LNCaP clone FGC (cell line): ENCODE measurements around the gene CD200.
"Not testable (repeated sequence)": the region's sequence is repeated elsewhere in the genome, so short reads cannot be mapped to it uniquely, and the experiment has no call there.

ENCODE experiments used
- DNase-seq: peaks from one replicate; pipeline ENCODE4 v3.0.0-alpha.2; 2011; ENCODE audit warnings: low read depth
- H3K4me3 ChIP-seq: 2 replicates; pipeline ENCODE4 v1.5.1; 2011; ENCODE audit warnings: mild to moderate bottlenecking, low read depth, low read length, control low read depth
- TF ChIP-seq, protein P1 (sequence below): IDR thresholded peaks from 2 replicates; pipeline ENCODE4 v1.5.1; 2012; ENCODE audit warnings: mild to moderate bottlenecking; ENCODE audit not compliant: control insufficient read depth, insufficient read depth; ENCODE audit errors: extremely low read depth

CD200 gene

DNA sequence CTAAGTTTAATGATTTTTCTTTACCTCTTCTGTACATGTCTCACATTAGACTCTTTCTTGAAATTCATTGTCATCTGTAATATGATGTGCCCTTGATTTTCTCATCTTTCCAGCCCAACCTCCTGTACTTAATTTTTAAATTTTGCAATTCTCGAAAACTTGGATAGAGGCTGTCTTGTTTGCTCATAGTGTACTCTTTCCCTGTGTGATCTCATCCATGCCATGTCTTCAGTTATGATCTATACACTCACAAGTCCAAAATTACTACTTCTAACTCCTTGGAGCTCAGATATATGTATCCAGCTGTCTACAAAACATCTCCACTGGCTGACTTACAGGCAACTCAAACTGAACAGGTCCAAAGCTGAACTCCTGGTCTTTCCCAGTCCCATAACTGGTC, 42.2 kb downstream of the CD200 start:
- DNase-seq: no peak
- TF ChIP-seq, protein P1, sequence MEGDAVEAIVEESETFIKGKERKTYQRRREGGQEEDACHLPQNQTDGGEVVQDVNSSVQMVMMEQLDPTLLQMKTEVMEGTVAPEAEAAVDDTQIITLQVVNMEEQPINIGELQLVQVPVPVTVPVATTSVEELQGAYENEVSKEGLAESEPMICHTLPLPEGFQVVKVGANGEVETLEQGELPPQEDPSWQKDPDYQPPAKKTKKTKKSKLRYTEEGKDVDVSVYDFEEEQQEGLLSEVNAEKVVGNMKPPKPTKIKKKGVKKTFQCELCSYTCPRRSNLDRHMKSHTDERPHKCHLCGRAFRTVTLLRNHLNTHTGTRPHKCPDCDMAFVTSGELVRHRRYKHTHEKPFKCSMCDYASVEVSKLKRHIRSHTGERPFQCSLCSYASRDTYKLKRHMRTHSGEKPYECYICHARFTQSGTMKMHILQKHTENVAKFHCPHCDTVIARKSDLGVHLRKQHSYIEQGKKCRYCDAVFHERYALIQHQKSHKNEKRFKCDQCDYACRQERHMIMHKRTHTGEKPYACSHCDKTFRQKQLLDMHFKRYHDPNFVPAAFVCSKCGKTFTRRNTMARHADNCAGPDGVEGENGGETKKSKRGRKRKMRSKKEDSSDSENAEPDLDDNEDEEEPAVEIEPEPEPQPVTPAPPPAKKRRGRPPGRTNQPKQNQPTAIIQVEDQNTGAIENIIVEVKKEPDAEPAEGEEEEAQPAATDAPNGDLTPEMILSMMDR: no peak
- H3K4me3 ChIP-seq: no peak overlapping the region

DNA sequence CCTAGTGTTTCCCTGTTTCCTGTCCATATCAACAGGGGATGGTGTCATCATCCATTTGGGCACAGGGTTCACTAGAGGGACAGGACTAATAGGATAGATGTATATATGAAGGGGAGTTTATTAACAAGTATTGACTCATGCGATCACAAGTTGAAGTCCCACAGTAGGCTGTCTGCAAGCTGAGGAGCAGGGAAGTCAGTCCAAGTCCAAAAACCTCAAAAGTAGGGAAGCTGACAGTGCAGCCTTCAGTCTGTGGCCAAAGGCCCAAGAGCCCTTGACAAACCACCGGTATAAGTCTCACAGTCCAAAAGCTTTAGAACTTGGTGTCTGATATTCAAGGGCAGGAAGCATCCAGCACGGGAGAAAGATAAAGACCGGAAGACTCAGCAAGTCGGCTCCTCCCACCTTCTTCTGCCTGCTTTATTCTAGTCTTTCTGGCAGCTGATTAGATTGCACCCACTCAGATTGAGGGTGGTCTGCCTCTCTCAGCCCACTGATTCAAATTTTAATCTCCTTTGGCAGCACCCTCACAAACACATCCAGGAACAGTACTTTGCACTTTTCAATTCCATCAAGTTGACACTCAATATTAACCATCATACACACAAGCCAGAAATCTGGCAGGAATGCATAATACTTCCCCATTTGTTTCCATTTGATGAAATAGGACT, 43.4 kb downstream of the CD200 start:
- TF ChIP-seq, protein P1: no peak
- no peak for DNase-seq
- H3K4me3 ChIP-seq: no peak overlapping the region

DNA sequence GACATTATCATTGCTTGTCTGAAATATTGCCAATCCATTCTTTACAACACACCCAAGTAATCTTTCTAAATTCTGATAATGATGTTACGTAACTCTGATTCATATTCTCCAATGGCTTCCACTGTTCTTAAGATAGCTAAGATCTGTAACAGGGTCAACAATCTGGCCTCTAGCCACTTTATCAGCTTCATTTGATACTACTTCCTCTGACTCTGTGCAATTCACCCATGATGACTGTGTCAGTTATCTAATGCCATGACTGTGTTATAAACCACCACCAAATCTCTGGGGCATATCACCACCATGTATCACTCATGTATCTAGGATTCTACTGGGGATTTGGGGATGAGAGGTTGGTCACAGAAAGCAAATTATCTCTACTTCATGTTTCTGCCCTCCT, 44.0 kb downstream of the CD200 start:
- DNase-seq: no peak
- H3K4me3 ChIP-seq: no peak overlapping the region
- TF ChIP-seq, protein P1: no peak

DNA sequence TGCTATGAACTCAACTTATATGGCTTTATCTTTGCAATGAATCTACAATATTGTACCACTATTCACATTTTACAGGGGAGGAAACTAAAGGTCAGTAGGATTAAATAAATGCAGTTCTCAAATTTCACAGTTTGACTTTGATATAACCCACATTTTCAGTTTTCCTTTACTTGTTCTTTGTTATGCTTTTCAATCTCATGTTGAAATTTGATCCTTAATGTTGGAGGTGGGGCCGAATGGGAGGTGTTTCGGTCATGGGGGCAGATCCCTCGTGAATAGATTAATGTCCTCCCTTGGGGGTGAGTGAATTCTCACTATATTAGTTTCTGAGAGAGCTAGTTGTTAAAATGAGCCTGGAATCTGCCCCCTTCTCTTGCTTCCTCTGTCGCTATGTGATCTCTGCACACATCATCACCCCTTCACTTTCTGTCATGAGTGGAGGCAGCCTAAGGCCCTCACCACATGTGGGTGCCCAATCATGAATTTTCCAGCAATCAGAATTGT, 44.7 kb downstream of the CD200 start:
- DNase-seq: no peak
- TF ChIP-seq, protein P1: no peak
- no peak overlapping the region for H3K4me3 ChIP-seq

DNA sequence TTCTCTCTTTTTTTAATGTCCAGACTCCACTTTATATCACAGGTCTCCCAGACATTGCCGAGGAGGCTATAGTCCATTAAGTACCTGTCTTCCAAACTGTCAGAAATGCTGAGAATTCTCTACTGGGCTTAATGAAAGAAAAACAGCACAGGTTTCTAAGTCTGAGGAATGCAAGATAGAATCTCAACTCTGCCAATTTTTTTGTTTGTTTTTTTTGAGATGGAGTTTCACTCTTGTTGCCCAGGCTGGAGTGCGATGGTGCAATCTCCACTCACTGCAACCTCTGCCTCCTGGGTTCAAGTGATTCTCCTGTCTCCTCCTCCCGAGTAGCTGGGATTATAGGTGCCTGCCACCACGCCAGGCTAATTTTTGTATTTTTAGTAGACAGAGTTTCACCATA, 45.4 kb downstream of the CD200 start:
- DNase-seq, H3K4me3 ChIP-seq: not testable (repeated sequence)

DNA sequence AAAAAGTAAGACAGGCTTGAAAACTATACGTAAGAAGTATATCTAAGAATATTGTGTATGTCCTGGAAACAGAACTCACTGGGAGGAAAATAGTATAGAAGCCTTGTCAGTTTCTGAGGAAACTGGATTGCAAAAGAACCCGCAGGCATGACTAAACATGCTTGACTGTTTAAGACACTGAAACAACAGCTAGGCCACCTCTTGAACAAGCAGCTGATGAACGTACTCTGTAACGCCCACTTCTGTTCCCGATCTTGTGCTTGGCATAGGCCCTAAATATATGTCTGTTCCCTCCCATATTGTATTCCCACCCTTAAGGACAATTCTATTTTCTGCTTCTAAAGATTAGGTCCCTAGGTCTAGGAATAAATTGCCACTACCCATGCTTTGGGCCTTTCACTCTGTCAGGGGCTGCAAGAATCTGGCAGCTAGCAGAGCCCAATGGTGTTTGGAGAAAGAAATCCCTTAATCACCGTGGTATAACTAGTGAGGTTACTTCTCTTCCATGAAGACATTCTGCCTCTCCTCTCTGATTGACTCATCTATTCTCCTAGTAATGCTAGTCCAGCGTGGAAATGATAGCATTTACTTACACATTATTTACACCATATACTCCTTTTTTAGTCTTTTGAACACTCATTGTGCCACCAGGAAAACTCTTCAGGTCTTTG, 46.2 kb downstream of the CD200 start:
- TF ChIP-seq, protein P1: no peak
- H3K4me3 ChIP-seq: no peak overlapping the region
- no peak for DNase-seq

DNA sequence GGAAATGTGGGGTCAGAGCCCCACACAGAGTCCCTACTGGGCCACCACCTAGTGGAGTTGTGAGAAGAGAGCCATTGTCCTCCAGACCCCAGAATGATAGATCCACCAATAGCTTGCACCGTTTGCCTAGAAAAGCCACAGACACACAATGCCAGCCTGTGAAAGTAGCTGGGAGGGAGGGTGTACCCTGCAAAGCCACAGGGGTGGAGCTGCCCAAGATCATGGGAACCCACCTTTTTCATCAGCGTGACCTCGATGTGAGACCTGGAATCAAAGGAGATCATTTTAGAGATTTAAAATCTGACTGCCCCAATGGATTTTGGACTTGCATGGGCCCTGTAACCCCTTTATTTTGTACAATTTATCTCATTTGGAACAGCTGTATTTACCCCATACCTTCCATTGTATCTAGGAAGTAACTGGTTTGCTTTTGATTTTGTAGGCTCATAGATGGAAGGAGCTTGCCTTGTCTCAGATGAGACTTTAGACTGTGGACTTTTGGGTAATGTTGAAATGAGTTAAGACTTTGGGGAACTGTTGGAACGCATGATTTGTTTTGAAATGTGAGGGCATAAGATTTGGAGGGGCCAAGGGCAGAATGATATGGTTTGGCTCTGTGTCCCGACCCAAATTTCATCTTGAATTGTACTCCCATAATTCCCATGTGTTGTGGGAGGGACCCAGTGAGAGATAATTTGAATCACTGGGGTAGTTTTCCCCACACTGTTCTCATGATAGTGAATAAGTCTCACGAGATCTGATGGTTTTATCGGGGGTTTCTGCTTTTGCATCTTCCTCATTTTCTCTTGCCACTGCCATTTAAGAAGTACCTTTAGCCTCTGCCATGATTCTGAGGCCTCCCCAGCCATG, 49.0 kb downstream of the CD200 start:
- no peak overlapping the region for H3K4me3 ChIP-seq
- no peak for DNase-seq
- TF ChIP-seq, protein P1: no peak
